Measurements from ENCODE around the gene SPINT2.

Gene SPINT2

DNA sequence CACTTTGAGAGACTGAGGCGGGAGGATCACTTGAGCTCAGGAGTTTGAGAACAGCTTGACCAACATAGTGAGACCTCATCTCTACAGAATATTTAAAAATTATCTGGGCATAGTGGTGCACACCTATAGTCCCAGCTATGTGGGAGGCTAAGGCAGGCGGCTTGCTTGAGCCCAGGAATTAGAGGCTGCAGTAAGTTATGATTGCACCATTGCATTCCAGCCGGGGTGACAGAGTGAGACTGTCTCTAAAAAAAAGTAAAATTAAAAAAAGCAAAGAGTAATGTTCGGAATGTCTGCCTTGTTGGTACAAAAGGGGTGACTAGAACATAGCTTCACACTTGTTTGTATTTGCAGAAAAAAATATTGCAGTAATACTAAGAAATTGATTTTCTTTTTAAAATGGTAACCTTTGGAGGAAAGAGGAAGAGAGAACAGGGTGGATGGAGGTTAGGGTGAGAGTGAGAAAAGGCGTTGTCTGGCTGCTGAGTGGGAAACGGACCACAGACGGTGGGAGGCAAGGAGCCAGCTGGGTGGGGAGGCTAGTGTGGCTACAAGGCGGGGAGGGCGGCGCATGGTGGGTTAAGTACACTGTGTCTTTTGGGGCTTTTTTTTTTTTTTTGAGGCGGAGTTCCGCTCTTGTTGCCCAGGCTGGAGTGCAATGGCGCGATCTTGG is 18.4 kb upstream of the SPINT2 start:
- peaks cover 0 to 16% of the 10 kb centered on the region in 2 donors for H3K4me1 ChIP-seq (ENCODE audit: control insufficient read depth in 1 of 2, insufficient read depth in 2 of 2, low read length in 2 of 2)
- H3K9me3 ChIP-seq (ENCODE audit: control insufficient read depth in 1 of 2, low read length in 2 of 2): no peaks in the 10 kb centered on the region
- H3K36me3 ChIP-seq (ENCODE audit: control insufficient read depth in 1 of 2, insufficient read depth in 2 of 2, low read length in 2 of 2): no peaks in the 10 kb centered on the region
- no peaks in the 10 kb centered on the region for H3K27me3 ChIP-seq (ENCODE audit: low read depth, low read length)
- H3K27ac ChIP-seq (ENCODE audit: low read length): no peak overlapping the region
- no peak overlapping the region for H3K4me3 ChIP-seq (ENCODE audit: low read depth in 1 of 2, low read length in 2 of 2)

DNA sequence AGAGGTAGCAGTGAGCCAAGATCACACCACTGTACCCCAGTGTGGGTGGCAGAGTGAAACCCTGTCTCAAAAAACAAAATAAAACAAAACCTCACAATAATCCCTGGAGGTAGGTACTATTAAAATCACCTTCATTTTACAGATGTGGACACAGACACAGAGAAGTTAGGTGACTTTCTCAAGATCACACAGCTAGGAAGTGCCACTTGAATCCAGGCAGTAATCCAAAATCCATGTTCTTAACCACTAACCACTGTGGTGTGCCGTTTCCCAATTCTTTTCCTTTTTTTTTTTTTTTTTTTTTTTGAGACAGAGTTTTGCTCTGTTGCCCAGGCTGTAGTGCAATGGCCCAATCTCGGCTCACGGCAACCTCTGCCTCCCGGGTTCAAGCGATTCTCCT is 17.2 kb upstream of the SPINT2 start:
- Histone ChIP-seq H3K36me3 (ENCODE audit: control insufficient read depth in 1 of 2, insufficient read depth in 2 of 2, low read length in 2 of 2) (no peaks in the 10 kb centered on the region), H3K4me3 (ENCODE audit: low read depth in 1 of 2, low read length in 2 of 2) (no peak overlapping the region), H3K4me1 (ENCODE audit: control insufficient read depth in 1 of 2, insufficient read depth in 2 of 2, low read length in 2 of 2) (peaks cover 0 to 25% of the 10 kb centered on the region in 2 donors), H3K27me3 (ENCODE audit: low read depth, low read length) (no peaks in the 10 kb centered on the region), H3K9me3 (ENCODE audit: control insufficient read depth in 1 of 2, low read length in 2 of 2) (no peaks in the 10 kb centered on the region), H3K27ac (ENCODE audit: low read length) (no peak overlapping the region)

- Histone ChIP-seq H3K27me3 (ENCODE audit: low read depth, low read length) (no peaks in the 10 kb centered on the region), H3K27ac (ENCODE audit: low read length) (no peak overlapping the region), H3K36me3 (ENCODE audit: control insufficient read depth in 1 of 2, insufficient read depth in 2 of 2, low read length in 2 of 2) (no peaks in the 10 kb centered on the region), H3K4me3 (ENCODE audit: low read depth in 1 of 2, low read length in 2 of 2) (no peak overlapping the region), H3K4me1 (ENCODE audit: control insufficient read depth in 1 of 2, insufficient read depth in 2 of 2, low read length in 2 of 2) (peaks cover 0 to 29% of the 10 kb centered on the region in 2 donors), H3K9me3 (ENCODE audit: control insufficient read depth in 1 of 2, low read length in 2 of 2) (no peaks in the 10 kb centered on the region)
Measured at GRCh38 chr19:38247734-38248268, 16.6 kb upstream of the SPINT2 start.

DNA sequence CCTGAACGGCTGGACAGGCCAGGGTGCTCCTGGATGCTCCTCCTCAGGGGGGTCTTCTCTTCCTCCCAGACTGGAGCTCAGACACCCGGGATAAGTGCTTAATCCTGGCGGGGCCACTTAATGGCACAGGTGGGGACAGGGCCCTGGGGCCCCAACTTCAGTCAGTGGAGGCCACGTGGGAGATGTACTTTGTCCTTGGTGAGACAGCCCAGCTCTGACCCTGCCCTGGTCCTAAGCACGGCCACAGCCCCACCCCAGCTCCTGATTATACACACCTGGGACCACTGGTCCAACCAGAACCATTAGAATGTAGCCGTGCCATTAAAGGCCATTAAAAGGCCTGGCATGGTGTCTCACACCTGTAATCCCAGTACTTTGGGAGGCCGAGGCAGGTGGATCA is 16.0 kb upstream of the SPINT2 start:
- no peaks in the 10 kb centered on the region for H3K27me3 ChIP-seq (ENCODE audit: low read depth, low read length)
- H3K9me3 ChIP-seq (ENCODE audit: control insufficient read depth in 1 of 2, low read length in 2 of 2): no peaks in the 10 kb centered on the region
- peaks cover 0 to 32% of the 10 kb centered on the region in 2 donors for H3K4me1 ChIP-seq (ENCODE audit: control insufficient read depth in 1 of 2, insufficient read depth in 2 of 2, low read length in 2 of 2)
- H3K27ac ChIP-seq (ENCODE audit: low read length): no peak overlapping the region
- no peak overlapping the region for H3K4me3 ChIP-seq (ENCODE audit: low read depth in 1 of 2, low read length in 2 of 2)
- no peaks in the 10 kb centered on the region for H3K36me3 ChIP-seq (ENCODE audit: control insufficient read depth in 1 of 2, insufficient read depth in 2 of 2, low read length in 2 of 2)

DNA sequence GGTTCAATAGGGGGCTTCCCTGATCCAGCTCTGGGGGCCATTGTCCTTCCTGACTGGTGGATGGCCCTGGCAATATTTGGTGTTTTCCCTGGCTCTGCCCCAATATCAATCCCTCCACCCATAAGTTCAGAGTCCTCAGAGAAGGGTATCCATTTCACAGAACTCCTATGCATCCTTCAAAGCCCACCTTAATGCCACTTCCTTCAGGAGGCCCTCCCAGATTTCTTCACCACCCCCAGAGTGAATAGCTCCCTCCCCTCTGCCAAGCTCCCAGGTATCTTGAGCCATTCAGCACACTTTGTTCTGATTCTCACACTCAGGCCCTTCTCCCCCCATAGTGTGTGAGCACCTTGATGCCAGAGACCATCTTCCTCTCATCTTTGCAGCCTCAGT is 13.9 kb upstream of the SPINT2 start:
- Histone ChIP-seq H3K4me1 (ENCODE audit: control insufficient read depth in 1 of 2, insufficient read depth in 2 of 2, low read length in 2 of 2) (peaks cover 0 to 37% of the 10 kb centered on the region in 2 donors), H3K4me3 (ENCODE audit: low read depth in 1 of 2, low read length in 2 of 2) (no peak overlapping the region), H3K27me3 (ENCODE audit: low read depth, low read length) (no peaks in the 10 kb centered on the region), H3K36me3 (ENCODE audit: control insufficient read depth in 1 of 2, insufficient read depth in 2 of 2, low read length in 2 of 2) (no peaks in the 10 kb centered on the region), H3K9me3 (ENCODE audit: control insufficient read depth in 1 of 2, low read length in 2 of 2) (no peaks in the 10 kb centered on the region), H3K27ac (ENCODE audit: low read length) (peak overlapping the region; percentile 61)

DNA sequence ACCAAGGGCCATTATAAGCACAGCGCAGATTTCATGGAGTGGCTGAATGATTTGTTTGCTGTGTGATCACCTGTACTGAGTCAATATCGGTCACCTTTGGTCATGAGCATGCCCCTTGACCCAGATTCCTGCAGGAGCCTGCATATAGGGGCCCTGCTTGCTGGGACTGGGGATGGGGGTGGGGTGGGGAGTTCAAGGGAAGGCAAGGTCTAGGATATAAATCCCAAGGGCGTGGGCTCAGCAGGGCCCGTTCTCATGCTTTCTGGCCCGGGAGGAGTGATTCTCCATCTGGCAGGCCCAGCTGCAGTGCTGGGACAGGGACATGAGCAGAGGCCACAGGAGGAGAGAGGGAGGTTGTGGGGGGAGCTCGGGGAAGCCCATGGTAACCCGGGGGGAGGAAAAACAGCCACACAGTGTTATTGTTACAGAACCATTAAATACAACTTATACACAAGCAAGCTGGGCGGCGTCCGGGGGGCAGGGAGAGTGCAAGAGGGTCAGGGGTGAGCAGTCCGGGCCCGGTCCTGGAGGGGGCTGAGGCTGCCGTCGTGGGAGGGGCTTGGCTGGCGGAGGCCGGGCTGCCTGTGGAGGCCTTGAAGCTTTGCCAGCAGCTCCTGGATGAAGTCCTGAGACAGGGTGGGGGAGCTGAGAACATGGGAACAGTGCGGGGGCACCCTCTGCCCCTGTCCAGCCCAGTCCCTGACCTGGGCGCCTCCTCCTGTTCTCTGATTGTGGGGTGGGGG is 13.4 kb upstream of the SPINT2 start:
- H3K36me3 ChIP-seq (ENCODE audit: control insufficient read depth in 1 of 2, insufficient read depth in 2 of 2, low read length in 2 of 2): no peaks in the 10 kb centered on the region
- peaks cover 0 to 39% of the 10 kb centered on the region in 2 donors for H3K4me1 ChIP-seq (ENCODE audit: control insufficient read depth in 1 of 2, insufficient read depth in 2 of 2, low read length in 2 of 2)
- peak overlapping the region; percentile 61 for H3K27ac ChIP-seq (ENCODE audit: low read length)
- H3K4me3 ChIP-seq (ENCODE audit: low read depth in 1 of 2, low read length in 2 of 2): peak overlapping the region; percentile 47 to 59
- H3K27me3 ChIP-seq (ENCODE audit: low read depth, low read length): no peaks in the 10 kb centered on the region
- no peaks in the 10 kb centered on the region for H3K9me3 ChIP-seq (ENCODE audit: control insufficient read depth in 1 of 2, low read length in 2 of 2)

DNA sequence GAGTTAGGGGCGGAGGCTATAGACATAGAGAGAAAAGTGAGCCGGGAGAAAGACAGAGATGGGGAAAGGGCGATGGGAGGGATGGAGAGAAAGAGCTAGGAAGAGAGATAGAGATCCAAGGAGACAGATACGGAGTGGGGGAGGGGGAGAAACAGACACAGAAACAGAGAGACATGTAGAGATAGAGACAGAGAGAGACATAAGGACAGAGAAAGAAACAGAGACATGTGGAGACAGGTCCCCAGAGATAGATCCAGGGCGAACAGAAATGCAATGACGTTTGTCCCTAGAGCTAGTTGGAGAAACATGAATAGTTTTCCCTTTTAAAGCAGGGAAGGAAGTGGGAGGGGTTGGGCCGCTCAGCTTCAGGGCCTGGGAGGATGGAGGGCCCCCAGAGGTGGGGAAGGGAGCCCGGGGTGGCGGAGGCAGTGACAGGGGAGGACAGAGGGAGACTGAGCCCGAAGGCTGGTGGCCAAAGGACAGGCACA is 12.8 kb upstream of the SPINT2 start:
- Histone ChIP-seq H3K4me1 (ENCODE audit: control insufficient read depth in 1 of 2, insufficient read depth in 2 of 2, low read length in 2 of 2) (peaks cover 0 to 39% of the 10 kb centered on the region in 2 donors), H3K36me3 (ENCODE audit: control insufficient read depth in 1 of 2, insufficient read depth in 2 of 2, low read length in 2 of 2) (no peaks in the 10 kb centered on the region), H3K27ac (ENCODE audit: low read length) (peak overlapping the region; percentile 61), H3K9me3 (ENCODE audit: control insufficient read depth in 1 of 2, low read length in 2 of 2) (no peaks in the 10 kb centered on the region), H3K27me3 (ENCODE audit: low read depth, low read length) (no peaks in the 10 kb centered on the region), H3K4me3 (ENCODE audit: low read depth in 1 of 2, low read length in 2 of 2) (peak overlapping the region; percentile 47 to 59)

DNA sequence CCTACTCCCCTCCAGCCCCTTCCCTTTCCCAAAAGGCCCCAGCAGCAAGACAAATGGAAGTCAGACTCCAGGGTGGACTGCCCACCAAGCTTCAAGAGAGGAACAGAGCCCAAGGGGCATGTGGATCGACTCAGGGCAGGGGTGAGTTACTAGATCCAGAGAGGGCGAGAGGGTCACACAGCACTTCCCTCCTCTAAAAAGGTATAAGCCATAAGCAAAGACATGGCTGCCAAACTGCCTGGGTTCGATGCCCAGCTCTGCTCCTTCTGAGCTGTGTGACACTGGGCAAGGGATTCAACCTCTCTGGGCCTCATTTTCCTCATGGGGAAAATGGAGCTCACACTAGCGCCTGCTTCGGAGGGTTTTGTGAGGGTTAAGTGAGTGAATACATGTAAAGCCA is 12.0 kb upstream of the SPINT2 start:
- no peaks in the 10 kb centered on the region for H3K9me3 ChIP-seq (ENCODE audit: control insufficient read depth in 1 of 2, low read length in 2 of 2)
- peak overlapping the region; percentile 61 for H3K27ac ChIP-seq (ENCODE audit: low read length)
- peaks cover 0 to 39% of the 10 kb centered on the region in 2 donors for H3K4me1 ChIP-seq (ENCODE audit: control insufficient read depth in 1 of 2, insufficient read depth in 2 of 2, low read length in 2 of 2)
- H3K4me3 ChIP-seq (ENCODE audit: low read depth in 1 of 2, low read length in 2 of 2): peak overlapping the region; percentile 44 to 59
- no peaks in the 10 kb centered on the region for H3K36me3 ChIP-seq (ENCODE audit: control insufficient read depth in 1 of 2, insufficient read depth in 2 of 2, low read length in 2 of 2)
- H3K27me3 ChIP-seq (ENCODE audit: low read depth, low read length): no peaks in the 10 kb centered on the region

DNA sequence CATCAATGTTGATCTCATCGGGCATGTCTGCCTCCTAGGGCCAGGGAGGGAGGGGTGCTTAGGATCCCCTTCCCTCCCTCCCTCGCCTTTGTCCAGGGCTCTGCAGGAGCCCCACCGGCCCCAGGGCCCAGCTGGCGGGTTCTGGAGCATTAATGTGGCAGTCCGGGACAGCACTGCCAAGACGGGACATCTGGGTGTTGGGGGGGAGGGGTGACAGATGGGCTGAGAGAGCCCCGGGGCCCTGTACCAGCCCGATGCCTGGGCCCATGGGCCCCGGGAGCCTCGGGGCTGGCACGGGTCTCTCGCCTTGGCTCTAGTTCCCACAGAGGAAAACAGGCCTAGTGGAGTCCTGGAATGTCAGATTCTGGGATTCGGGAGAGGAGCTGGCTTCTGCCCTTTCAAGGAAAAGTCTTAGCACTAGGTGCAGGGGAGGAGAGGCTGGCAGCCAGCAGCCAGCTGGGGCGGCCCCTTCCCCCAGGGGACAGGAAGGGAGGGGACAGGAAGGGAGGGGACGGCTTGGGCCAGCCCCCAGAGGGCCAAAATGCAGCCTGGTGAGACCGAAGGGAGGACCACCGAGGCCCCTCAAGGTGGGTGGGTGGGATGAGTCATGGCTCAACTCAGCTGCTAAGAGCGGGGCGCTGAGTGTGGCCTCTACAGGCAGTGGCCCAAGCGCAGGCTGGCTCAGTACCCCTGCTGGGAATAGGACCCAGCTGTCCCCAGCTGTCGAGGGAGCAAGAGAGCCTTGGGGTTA is 11.3 kb upstream of the SPINT2 start:
- peaks cover 0 to 36% of the 10 kb centered on the region in 2 donors for H3K4me1 ChIP-seq (ENCODE audit: control insufficient read depth in 1 of 2, insufficient read depth in 2 of 2, low read length in 2 of 2)
- H3K27me3 ChIP-seq (ENCODE audit: low read depth, low read length): no peaks in the 10 kb centered on the region
- no peaks in the 10 kb centered on the region for H3K9me3 ChIP-seq (ENCODE audit: control insufficient read depth in 1 of 2, low read length in 2 of 2)
- peak overlapping the region; percentile 44 to 59 for H3K4me3 ChIP-seq (ENCODE audit: low read depth in 1 of 2, low read length in 2 of 2)
- H3K36me3 ChIP-seq (ENCODE audit: control insufficient read depth in 1 of 2, insufficient read depth in 2 of 2, low read length in 2 of 2): no peaks in the 10 kb centered on the region
- peak overlapping the region; percentile 61 for H3K27ac ChIP-seq (ENCODE audit: low read length)

DNA sequence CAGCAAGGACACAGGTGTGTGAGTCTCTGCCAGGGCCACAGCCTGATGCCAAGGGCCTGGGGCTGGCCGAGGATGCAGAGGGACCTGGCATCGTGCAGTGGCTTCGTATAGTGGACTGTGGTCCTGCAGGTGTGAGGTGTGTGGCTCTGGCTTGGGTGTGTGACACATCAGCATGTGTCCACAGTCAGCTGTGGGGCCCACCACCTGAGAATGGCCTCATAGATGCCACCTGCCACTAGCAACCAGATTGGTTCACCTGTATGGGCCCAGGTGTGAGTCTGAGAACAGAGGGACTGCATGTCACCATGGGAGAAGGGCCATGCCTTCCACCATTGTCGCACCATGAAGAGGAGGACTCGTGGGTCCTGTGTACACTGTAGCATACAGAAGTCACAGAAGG is 10.6 kb upstream of the SPINT2 start:
- Histone ChIP-seq H3K27me3 (ENCODE audit: low read depth, low read length) (no peaks in the 10 kb centered on the region), H3K27ac (ENCODE audit: low read length) (peak overlapping the region; percentile 61), H3K4me3 (ENCODE audit: low read depth in 1 of 2, low read length in 2 of 2) (peak overlapping the region in 1 of 2 donors; percentile 59), H3K36me3 (ENCODE audit: control insufficient read depth in 1 of 2, insufficient read depth in 2 of 2, low read length in 2 of 2) (no peaks in the 10 kb centered on the region), H3K4me1 (ENCODE audit: control insufficient read depth in 1 of 2, insufficient read depth in 2 of 2, low read length in 2 of 2) (peaks cover 0 to 34% of the 10 kb centered on the region in 2 donors), H3K9me3 (ENCODE audit: control insufficient read depth in 1 of 2, low read length in 2 of 2) (no peaks in the 10 kb centered on the region)

Measured in muscle layer of duodenum (tissue), 2 donors.